ENCODE data around the gene TRMT1.
A peak's percentile ranks its signal among the peaks of the same experiment; 100 is the strongest.
"Not testable (repeated sequence)": the region's sequence is repeated elsewhere in the genome, so short reads cannot be mapped to it uniquely, and the experiment has no call there.

TRMT1 gene

DNA sequence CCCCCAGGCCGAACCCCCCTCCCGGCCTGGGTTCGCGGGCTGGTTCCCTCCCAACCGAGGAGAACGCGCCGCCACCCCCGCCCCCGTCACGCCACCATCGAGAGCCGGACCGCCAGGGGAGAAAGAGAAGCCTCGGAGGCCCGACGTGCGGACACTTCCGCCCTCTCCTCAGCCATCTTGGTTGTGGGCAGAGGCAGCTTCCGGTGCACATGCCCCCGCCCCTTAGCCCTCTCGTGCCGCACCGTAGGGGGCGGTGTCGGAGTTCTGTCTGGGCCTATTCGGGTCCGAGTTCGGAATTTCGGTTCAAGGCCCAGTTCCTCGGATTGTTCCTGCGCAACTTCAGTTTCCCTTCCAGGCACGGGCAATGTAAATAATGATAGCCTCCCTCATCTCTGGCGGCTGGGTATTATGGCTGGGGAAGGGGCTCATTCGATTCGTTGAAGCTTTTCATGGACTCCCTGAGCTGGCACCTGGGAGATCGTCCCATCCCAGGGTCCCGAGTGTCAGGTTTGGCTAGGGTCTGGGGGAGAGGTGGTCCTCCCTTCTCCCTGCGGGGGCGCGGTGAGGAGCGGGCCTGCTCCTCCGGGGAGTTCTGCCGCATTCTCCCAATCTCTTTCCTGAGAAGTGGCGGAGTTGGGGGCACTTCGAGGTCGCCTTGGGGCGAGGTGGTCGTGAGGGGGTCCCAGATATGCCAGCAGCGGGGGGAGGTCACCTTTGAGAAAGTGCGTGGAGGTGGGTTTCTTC lies 33.8 kb upstream of the TRMT1 start, which contains the start of the genes IER2 and STX10:
Gene IER2 (plus strand): TSS at position 225 of the 744 bp plus-strand sequence. CDS start 2,776 bp downstream, outside the sequence.
Gene STX10 (minus strand): TSS at position 189 of the 744 bp plus-strand sequence. CDS start 202 bp downstream, outside the sequence.
- FAIRE-seq, result peak; percentile 49

DNA sequence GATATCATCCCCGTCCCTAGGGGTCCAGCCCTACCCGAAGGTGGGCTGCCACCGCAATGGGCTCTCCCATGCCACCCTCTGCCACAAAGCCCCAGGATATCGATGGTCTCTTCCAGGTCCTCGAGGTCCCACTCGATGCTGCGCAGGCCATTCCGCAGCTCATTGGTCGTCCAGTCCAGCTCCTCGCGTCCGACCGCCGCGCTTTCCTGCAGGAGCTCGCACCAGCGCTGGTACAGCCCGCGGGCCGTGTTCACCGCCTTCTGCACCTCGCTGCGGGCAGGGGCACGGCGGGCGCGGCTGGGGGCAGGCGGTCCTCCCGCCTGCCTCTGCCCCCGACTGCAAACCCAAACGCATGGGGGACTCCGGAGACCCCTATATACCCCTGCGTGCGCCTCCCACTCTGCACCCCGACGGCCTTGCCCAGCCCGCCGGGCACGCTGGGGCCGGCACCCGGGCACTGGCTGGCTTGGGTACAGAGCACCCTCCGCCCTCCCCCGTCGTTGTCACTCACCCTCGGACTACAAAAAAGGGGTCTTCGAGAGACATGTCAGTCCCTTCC lies 33.2 kb upstream of the TRMT1 start:
- FAIRE-seq, result no peak

DNA sequence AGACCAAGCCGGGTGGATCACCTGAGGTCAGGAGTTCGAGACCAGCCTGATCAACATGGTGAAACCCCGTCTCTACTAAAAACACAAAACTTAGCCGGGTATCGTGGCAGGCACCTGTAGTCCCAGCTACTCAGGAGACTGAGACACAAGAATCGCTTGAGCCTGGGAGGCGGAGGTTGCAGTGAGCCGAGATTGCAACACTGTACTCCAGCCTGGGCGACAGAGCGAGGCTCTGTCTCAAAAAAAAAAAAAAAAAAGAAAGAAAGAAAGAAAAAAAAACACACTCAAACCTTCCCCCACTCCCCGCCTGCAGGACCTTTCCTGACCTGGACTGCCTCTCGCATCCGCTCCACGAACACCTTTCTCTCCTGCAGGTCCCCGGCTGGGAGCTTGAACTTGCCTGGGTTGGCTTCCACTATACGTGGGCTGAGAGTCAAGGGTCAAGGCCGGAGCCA lies 32.7 kb upstream of the TRMT1 start:
- FAIRE-seq, result not testable (repeated sequence)

DNA sequence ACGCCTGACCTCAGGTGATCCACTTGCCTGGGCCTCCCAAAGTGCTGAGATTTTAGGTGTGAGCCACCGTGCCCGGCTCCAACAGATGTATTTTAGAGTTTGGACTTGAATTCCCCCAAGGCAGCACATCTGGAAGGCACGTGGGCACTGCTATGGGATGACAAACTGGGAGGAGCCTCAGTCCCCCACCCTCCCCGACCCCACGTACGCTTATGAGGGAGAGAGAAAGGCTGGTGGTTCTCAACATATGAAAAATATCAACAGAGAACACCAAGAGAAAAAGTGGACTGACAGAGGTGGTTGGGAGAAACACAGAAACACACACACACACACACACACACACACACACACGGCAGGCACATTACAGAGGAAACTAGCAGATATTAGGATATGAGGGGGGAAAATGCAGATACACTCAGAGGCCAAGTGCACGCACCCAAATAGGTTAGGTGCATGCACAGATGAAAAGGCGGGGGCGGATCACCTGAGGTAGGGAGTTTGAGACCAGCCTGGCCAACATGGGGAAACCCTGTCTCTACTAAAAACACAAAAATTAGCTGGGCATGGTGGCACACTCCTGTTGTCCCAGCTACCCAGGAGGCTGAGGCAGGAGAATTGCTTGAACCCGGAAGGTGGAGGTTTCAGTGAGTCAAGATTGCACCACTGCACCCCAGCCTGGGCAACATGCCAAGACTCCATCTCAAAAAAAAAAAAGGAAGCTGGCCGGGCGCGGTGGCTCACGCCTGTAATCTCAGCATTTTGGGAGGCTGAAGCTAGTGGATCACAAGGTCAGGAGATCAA lies 30.4 kb upstream of the TRMT1 start:
- no peak for FAIRE-seq

DNA sequence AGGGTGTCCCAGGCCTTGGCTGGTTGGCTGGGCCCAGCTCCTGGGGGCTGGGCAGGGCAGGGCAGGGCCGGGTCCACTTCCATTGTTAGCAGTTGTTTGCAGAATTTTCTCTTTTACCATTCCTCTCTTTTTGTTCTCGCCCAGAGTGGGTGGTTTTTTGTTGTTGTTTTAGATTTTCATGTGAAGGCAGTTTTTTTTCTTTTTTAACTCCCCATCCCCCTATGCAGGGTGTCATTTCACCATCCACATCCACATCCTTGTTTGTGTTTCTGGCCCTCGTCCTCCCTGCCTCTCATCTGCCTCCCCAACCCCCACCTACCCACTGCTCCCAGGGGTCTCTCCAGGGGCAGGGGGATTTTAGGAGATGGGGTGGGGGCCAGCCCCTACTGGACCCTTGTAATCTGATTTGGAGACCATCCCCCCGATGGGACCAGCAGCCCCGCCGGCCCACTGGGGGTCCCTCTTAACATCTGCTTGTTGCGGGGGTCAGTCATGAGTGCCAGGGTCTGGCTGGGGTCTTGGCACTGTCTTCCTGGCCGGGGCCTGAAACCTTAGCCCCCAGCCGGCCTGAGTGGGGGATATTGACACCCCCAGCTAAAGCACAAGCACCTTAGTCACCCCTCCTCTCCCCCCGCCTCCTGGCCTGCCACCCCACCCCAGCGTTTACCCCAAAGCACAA lies 23.2 kb upstream of the TRMT1 start:
- FAIRE-seq, result no peak

DNA sequence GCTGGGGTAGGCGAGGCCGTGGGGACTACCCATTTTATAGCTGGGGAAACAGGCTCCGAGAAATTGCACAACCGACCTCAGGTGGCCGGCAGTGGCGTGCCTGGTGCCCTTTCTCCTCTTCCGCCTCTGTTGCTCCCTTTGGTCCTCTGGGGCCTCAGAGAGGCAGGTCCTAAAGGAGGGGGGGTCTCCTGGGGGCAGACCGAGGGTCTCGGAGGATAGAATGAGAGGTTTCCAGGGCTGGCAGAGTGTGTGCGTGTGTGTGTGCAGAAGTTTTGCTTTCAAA lies 22.3 kb upstream of the TRMT1 start:
- no peak for FAIRE-seq

DNA sequence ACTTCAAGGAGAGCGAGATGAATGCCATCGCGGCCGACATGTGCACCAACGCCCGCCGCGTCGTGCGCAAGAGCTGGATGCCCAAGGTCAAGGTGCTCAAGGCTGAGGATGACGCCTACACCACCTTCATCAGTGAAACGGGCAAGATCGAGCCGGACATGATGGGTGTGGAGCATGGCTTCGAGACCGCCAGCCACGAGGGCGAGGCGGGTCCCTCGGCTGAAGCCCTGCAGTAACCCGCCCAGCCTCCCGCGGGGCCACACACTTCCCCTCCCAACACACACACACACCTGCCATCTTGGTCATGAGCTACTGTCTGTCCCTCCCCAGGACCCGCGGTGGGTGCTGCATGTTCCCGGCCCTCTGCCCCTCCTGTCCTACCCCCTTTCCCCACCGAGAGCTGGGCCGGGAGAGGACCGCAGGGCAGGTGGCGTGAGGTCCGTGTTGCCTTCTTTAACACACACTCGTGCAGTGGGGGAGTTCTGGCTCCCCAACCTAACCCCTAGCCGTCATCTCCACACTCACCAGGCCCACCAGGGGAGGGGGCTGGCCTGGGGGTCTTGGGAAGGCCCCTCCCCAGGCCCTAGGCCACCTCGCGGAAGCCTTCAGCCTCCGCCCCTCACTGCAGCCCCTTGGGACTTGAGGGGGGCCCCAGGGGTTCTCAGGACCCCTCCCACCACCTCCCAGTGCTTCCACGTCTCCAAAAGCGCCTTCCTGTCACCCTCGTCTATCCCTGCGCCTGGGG lies 21.8 kb upstream of the TRMT1 start:
- no peak for FAIRE-seq

DNA sequence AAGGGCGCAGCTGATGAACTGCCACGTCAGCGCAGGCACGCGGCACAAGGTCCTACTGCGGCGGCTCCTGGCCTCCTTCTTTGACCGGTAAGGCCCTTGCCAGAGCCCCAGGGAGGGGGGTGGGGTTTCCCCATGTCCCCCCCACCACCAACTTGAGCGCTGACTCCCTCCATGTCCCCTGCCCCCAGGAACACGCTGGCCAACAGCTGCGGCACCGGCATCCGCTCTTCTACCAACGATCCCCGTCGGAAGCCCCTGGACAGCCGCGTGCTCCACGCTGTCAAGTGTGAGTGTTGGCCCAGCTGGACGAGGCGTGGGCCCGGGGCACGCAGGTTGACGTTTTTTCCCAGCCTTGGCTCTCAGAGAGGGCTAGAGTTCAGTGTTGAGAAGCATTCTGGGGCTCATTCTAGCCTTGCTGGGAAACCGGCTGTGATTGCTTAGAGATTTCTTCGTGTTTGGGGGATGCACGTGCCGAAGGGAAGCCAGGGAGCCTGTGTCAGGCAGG lies 20.8 kb upstream of the TRMT1 start:
- FAIRE-seq, result no peak

DNA sequence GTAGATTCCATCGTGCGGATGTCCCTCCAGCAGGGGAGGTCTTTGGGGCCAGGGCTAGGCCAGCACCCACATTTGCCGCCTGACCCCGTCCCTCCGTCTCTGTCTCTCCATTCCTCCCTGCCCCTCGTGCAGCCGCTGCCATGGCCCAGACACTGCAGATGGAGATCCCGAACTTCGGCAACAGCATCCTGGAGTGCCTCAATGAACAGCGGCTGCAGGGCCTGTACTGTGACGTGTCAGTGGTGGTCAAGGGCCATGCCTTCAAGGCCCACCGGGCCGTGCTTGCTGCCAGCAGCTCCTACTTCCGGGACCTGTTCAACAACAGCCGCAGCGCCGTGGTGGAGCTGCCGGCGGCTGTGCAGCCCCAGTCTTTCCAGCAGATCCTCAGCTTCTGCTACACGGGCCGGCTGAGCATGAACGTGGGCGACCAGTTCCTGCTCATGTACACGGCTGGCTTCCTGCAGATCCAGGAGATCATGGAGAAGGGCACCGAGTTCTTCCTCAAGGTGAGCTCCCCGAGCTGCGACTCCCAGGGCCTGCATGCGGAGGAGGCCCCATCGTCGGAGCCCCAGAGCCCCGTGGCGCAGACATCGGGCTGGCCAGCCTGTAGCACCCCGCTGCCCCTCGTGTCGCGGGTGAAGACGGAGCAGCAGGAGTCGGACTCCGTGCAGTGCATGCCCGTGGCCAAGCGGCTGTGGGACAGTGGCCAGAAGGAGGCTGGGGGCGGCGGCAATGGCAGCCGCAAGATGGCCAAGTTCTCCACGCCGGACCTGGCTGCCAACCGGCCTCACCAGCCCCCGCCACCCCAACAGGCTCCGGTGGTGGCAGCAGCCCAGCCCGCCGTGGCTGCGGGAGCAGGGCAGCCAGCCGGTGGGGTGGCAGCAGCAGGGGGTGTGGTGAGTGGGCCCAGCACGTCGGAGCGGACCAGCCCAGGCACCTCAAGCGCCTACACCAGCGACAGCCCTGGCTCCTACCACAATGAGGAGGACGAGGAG lies 18.8 kb upstream of the TRMT1 start:
- FAIRE-seq, result no peak

DNA sequence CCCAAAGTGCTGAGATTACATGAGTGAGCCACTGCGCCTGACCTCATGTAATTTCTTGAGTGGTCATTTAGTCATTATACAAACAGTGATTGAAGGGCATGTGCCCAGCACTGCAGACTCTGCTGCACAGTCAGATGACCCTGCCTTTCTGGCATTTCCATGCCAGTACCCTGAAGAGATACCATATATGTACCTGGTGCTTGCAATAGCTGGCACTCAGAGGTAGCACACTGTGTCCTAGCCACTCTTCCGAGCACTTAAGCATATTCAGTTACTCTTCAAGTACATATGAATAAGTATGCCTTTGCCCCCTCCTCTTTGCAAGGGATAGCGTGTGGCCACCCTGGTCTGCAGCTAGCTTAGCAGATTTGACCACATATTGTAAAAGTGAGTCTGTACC lies 18.1 kb upstream of the TRMT1 start:
- FAIRE-seq, result no peak

DNA sequence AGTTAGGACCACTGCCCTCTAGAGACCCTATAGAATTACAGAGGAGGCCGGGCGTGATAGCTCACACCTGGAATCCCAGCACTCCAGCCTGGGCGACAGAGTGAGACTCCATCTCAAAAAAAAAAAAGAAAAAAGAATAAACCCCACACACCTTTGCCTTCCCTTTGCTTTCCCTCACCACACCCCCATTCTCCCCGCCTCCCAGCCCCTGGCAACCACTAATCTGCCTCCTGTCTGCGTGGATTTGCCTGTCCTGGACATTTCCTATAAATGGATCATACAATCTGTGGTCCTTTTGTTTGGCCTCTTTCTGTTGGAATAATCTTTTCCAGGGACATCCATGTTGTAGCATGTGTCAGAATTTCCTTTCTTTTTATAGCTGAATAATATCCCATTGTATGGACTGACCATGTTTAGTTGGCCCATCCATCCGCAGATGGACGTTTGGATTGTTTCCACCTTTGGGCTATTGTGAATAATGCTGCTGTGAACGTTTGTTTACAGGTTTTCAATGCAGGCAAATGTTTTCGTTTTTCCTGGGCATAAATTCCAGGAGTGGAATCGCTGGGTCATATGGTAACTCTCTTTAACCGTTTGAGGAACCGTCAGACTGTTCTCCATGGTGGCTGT lies 16.8 kb upstream of the TRMT1 start:
- FAIRE-seq, result no peak

DNA sequence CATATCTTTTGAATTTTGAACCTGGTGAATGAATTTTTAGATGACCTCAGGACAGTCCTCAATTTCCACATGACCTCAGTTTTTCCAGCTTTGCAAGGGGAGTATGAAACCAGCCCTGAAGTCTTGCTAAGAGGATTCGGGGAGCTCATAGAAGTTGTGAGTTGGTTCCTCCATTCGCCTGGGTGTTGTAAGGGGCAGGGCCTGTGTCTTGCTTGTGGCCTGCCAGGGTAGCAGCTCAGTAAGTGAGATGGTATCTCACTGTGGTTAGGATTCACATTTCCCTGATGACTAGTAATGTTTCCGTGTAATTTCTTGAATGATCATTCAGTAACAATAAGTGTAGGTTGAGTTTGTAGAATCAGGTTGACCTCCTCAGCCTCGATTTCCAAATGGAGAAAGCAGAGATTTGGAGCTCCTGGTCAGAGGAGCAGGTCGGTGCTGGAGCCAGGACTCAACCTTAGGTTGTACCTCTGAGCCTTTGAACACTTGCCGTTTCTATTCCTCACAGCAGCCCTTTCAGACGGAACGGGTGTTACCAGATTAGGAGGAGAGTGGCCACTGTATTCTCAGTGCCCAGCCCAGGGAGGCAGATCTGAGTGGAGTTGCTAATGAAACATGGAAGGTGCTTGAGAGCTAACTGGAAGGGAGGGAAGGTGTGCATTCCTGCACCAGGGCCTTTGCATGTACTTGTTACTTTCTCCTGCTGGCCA lies 16.1 kb upstream of the TRMT1 start:
- no peak for FAIRE-seq

DNA sequence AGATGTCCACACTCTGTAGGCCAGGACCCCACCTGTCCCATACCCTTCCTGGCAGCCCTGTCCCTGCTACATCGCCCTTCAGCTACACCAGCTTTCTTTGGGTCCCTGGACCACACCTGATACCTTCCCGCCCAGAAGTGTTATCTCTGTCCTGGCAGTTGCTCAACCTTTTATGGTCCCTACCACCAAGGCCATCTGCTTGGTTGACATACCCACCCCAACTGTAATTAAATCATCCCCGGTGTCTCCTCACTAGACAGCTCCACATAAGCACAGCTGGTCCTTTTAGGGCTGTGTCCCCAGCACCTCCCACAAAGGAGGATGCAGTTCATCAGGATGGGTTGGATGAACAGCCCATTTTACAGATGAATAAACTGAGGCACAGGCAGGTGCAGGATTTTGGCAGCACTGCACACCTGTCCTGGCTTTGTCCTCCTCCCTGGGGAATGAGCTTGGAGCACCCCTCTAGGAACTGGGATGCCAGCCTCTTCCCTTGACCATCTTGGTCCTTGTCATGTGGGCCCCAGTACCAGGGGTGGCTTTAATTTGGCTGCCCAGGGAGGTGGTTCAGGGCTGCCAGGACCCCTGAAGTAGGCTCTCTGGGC lies 14.4 kb upstream of the TRMT1 start:
- no peak for FAIRE-seq

DNA sequence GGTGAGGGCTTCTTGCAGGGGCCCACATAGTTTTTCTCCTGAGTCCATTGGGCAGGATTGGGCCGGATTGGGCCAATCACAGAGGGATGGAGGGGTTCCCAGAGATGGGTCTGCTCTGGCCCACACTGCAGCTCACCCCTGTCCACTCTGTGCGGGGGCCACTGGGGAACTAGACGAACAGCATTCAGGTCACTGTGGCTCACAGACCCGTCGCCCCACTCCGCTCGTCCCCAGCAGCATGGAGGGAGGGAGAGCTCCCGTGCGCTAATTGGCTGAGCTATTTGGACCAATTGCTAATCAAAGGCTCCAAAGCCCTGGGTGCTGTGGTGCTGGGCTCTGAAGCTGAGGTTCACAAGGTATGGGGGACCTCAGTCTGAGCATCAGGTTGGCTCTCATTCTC lies 12.8 kb upstream of the TRMT1 start:
- FAIRE-seq, result no peak

DNA sequence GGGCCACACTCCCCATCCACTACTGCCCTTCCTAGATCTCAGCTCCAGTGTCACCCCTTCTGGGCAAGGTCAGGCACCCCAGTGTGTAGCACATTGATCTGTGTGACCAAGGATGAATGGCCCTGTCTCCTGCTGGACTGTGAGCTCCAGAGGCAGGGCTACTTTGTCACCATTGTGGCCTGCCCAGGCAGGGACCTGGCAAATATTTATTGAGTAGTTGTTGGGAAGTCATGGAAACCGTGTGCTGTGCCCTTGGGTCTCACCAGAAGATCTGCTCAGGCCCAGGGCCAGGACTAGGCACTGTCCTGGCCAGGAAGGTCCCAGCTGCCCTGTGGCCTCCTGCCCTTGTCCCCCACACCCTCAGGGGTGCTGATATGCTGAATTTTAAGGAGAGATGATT lies 12.0 kb upstream of the TRMT1 start:
- FAIRE-seq, result no peak

DNA sequence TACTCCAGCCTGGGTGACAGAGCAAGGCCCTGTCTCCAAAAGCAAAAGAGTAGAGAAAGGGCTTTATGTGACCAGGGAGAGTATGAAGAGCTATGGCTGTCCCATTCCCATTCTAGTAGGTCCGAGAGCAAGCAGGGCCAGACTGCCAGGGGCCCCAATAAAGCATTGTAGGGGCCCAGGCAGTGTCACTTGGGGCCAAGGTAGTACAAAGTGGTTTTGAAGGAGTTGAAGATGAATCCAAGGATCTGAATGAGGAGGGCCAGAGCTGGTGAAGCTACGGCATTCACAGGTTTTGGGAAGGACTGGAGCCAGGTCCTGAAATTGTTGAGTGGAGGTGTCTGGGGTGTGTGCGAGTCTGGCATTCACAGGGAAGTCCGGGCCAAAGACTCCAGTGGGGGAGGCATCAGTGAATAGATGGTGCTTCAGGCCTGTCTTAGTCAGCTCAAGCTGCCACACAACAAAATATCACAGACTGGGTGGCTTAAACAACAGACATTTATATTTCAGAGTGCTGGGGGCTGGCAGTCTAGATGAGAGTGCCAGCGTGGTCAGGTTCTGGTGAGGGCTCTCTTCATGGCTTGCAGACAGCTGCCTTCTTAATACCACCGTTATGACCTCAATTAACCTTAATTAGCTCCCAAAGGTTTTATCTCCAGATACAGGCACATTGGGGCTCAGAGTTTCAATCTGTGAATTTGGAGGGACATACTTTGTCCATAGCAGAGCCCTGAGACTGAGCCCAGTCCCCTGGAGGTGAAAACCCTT lies 11.5 kb upstream of the TRMT1 start:
- FAIRE-seq, result no peak

DNA sequence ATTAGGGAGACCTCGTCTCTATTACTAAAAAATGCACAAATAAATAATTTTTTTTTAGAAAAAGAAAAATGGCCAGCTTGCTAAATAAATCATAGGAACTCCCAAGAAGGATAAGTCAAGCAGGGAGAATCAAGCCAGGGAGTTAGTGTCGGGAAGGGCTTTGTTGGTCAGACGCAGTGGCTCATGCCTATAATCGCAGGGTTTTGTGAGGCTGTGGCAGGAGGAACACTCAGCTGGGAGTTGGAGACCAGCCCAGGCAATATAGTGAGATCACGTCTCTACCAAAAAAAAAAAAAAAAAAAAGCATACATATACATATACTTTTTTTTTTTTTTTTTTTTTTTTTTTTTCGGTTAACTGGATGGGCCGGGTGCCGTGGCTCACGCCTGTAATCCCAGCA lies 10.5 kb upstream of the TRMT1 start:
- FAIRE-seq, result no peak

Data from TTC549 (cell line).